NB4 (cell line): ENCODE results near the gene ZNF554.

Experiments used
- MAX ChIP-seq: IDR thresholded peaks from 2 replicates; pipeline ENCODE4 v1.6.1; 2011; ENCODE audit warnings: low read depth, low read length
- MYC ChIP-seq: IDR thresholded peaks from 2 replicates; pipeline ENCODE4 v1.6.1; 2011; ENCODE audit warnings: low read depth, low read length
- POLR2A ChIP-seq: IDR thresholded peaks from 2 replicates; pipeline ENCODE4 v1.6.1; 2011; ENCODE audit warnings: mild to moderate bottlenecking; ENCODE audit not compliant: insufficient read length; ENCODE audit errors: extremely low read depth
- TF ChIP-seq, protein P1 (sequence below): IDR thresholded peaks from one replicate; pipeline ENCODE4 v1.5.1; 2012; ENCODE audit warnings: low read depth, low read length

GRCh38 chr19:2795827-2796658, 23.6 kb upstream of the ZNF554 start:
- TF ChIP-seq POLR2A (no peak), MAX (no peak), MYC (no peak)
- TF ChIP-seq, protein P1, sequence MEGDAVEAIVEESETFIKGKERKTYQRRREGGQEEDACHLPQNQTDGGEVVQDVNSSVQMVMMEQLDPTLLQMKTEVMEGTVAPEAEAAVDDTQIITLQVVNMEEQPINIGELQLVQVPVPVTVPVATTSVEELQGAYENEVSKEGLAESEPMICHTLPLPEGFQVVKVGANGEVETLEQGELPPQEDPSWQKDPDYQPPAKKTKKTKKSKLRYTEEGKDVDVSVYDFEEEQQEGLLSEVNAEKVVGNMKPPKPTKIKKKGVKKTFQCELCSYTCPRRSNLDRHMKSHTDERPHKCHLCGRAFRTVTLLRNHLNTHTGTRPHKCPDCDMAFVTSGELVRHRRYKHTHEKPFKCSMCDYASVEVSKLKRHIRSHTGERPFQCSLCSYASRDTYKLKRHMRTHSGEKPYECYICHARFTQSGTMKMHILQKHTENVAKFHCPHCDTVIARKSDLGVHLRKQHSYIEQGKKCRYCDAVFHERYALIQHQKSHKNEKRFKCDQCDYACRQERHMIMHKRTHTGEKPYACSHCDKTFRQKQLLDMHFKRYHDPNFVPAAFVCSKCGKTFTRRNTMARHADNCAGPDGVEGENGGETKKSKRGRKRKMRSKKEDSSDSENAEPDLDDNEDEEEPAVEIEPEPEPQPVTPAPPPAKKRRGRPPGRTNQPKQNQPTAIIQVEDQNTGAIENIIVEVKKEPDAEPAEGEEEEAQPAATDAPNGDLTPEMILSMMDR: no peak
